Measurements from ENCODE around the gene MBD3L4.
"Not testable (repeated sequence)": the region's sequence is repeated elsewhere in the genome, so short reads cannot be mapped to it uniquely, and the experiment has no call there.

DNA sequence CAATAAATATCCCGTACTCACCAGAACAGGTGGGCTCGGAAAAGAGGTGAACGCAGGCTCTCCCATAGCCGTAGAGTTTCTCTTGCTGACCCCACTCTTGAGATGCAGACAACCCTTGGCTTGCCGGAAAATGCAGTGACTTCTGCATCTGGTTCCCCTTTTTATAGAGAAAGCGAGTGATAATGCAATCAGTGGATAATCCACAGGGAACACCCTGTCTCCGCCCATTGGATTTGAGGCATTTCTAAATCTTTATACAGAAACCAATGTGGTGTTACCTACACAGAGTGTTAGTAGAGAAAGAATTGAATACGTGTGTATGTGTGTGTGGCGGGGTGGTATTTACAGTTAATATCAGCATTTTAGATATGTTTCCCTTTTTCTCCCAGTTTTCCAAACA, at the start of gene MBD3L4:
- TF ChIP-seq EZH2 (IDR thresholded peaks at IDR 0.05); POLR2AphosphoS5 (IDR thresholded peaks at IDR 0.05; ENCODE audit: borderline replicate concordance, low read depth, low read length): not testable (repeated sequence)
